Occipital lobe (tissue), 2 donors: ENCODE measurements around the gene IL13. TPM values are rescaled to one million over a fixed set of nuclear protein-coding genes. Genes with fewer than 3 reads are reported as not detected.

Experiments
- DNase-seq: peaks from one replicate; lab custom pipeline; 2025; lab: John Stamatoyannopoulos, UW
- total RNA-seq: library from RNA; depleted of rRNA; stranded (reverse); fragments of >200 nt; gene quantifications from one replicate; pipeline ENCODE4 v1.2.3, GENCODE V29; 2014

Gene IL13
- total RNA-seq, 1 donor from 2014 or later, result not detected

DNA sequence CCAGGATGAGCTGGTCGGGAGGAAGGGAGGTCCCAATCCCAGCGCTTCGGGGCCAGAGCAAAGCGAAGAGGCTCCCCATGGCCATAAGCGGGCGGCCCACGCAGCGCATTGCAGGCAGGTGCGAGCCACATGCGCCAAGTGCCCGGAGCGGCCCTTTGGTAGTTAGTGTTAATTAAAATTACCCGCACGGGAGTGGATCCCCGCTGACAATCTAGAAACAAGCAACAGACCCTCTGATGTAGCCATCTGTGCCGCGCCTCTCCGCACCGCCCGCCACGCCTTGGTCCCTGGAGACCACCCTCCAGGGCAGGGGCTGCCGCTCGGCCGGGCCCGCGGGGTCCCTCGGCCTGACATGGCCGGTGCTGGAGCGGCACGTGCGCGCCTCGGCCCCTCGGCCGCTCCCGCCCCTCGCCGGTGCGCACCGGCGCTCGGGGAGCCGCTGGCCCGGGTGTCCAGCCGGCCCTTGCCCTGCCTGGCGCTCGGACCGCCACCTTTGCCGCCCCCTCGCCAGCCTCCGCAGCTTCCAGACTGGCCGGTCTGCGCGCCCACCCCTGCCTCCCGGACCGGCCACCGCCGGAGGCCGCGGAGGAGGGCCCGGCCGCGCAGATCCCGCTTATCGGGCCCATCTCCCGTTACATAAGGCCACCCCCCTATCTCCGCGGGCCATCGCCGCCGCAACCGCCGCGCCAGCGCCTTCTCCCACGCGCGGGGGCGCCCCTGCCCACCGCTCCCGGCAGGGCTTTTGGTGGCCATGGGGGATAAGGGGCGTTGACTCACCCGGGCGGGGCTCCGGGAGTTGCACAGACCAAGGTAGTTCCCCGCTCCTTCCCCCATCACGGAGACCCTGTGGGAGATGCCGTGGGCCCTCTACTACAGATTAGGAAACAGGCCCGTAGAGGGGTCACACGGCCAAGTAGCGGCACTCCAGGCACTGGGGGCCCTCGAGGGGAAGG is 1.9 kb upstream of the IL13 start:
- DNase-seq, result no peak

DNA sequence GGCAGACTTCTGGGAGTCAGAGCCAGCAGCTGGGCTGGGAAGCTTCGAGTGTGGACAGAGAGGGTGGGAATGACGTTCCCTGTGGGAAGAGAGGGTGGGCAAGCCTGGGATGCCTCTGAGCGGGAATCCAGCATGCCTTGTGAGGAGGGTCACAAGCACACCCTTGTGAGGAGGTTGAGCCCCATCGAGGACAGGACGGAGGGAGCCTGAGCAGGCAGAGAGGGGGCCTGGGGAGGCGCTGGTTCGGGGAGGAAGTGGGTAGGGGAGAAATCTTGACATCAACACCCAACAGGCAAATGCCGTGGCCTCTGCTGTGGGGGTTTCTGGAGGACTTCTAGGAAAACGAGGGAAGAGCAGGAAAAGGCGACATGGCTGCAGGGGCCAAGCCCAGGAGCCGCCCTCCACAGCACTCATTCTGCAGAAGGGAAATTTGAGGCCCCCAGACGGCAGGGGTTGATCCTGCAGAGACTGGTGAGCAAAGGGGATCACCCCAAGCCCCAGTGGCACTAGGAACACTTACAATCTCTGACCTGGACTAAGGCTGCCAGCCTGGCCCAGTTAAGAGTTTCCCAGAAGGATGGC is 1.1 kb upstream of the IL13 start:
- DNase-seq, result no peak

DNA sequence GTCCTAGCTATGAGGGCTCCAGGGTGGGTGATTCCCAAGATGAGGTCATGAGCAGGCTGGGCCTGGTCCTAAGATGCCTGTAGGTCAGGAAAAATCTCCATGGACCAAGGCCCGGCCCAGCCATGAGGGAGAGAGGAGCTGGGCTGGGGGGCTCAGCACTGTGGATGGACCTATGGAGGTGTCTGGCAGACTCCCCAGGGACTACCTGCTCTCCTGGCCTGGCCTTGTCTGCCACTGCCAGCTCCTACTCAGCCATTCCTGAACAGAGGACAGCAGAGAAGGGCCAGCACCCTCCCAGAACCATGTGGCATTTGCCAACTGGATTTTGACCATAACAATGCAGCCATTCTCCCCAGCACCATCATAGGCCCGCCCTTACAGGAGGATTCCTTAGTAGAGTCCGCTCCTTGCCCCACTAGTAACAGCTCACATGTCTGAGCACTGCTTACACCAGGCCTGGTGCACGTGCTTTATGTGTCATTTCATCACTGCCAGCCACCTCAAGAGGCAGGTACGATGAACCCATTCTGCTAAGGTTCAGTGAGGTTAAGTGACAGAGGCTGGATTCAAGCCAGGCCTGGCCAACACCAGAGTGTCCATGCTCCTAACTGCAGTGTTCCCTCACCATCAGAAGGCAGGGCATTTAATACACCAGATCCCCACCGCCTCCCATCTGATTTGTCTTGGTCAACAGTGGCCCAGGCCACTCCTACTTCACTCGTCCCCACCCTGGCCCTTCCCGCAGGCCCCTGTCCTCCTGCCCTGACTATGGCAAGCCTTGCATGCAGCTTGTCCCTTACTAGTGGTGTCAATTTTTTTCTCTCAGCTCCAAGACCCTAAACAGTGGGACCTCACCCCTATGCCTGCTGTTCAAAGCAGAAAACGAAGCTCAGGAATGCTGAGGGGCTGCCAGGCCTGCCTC is 669 bp downstream of the IL13 start:
- DNase-seq, result no peak

DNA sequence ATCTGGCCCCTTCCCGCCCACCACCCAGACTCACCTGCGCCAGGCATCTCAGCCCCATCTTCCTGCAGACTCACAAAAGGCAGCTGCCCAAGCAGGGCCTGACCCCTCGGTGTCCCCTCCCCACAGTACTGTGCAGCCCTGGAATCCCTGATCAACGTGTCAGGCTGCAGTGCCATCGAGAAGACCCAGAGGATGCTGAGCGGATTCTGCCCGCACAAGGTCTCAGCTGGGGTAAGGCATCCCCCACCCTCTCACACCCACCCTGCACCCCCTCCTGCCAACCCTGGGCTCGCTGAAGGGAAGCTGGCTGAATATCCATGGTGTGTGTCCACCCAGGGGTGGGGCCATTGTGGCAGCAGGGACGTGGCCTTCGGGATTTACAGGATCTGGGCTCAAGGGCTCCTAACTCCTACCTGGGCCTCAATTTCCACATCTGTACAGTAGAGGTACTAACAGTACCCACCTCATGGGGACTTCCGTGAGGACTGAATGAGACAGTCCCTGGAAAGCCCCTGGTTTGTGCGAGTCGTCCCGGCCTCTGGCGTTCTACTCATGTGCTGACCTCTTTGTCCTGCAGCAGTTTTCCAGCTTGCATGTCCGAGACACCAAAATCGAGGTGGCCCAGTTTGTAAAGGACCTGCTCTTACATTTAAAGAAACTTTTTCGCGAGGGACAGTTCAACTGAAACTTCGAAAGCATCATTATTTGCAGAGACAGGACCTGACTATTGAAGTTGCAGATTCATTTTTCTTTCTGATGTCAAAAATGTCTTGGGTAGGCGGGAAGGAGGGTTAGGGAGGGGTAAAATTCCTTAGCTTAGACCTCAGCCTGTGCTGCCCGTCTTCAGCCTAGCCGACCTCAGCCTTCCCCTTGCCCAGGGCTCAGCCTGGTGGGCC is 1.9 kb downstream of the IL13 start:
- DNase-seq, result no peak

DNA sequence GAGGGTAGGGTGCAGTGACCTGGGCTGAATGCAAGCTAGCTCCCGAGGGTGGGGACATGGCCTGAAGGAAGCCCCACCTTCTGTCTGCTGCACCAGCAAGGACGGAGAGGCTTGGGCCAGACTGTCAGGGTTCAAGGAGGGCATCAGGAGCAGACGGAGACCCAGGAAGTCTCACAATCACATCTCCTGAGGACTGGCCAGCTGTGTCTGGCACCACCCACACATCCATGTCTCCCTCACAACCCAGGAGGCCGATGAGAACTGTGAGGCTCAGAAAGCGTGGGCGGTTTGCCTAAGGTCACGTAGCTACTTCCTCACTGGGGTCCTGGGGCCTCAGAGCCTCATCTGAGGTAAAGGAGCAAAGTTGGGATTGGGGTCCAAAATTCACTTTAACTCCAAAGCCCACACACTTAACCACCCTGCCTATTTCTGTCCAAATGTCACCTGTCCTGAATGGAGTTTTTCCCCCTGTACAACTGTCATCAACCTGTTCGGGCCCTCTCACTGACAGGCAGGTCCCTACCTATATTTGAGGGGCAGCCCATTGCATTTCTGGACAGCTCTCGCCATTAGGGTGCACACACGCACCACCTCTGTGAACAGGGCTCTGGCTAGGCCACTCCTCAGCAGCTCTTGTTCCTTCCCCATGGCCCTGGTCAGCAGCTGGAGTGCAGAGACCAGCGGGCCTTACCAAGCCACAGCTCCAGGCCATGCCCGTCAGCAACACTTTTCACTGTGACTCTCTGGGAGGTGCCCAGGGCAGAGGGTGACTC is 3.4 kb downstream of the IL13 start:
- DNase-seq, result no peak

DNA sequence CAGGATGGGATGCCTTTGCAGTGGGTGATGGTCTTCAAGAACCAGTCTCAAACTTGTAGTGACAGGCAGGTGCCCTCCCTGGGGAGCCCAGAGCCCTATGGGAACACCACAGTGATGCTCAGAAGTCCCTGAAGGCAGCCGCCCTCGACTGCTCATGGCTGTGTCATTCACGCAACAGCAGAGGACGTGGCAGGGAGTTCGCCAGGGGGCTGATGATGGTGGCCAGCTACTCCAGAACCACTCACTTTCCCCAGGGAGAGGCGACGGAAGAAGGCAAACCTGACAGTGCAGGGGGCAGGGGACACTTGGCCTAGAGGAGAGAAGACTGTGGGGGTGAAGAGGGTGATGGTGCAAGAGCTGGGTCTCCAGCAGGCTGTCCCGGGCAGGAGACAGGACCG is 4.0 kb downstream of the IL13 start:
- DNase-seq, result no peak

DNA sequence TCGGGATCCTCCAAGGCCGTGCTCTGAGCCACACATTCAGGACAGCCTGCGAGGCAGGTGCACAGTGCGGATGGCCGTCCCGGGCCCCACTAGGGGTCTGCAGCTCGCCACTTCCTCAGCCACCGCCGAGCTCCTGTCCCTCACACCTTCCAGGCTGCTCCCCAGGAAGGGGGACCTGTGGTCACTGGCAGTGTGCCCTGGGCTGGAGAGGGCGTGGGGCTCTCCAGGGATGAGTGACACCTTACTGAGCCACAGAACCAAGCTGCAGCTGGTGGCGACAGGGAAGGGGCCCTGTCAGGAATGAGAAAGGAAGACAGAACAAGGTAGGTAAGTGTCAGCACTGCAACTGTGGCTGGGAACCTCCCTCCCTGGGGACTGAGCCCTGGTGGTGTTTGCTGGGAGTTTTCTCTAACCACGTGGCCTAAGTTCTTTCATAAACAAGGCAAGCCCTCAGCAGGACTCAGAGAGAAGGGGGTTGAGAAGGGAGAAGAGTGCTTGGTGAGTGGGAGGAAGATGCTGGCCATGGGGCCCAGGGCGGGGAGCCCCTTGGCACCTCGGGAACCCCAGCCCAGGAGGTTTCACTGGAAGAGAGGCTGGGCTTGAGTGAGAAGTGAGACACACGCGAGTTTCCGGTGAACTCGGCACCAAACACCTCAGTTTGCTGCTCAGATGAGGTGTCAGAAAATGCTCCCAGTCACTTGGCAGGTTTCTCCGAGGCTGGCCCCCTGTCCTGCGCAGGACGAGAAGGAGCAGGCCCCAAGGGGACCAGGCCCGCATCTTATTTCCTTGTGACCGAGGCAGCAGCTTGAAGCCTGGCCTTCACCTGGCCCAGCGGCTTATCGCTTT is 5.2 kb downstream of the IL13 start:
- no peak for DNase-seq

DNA sequence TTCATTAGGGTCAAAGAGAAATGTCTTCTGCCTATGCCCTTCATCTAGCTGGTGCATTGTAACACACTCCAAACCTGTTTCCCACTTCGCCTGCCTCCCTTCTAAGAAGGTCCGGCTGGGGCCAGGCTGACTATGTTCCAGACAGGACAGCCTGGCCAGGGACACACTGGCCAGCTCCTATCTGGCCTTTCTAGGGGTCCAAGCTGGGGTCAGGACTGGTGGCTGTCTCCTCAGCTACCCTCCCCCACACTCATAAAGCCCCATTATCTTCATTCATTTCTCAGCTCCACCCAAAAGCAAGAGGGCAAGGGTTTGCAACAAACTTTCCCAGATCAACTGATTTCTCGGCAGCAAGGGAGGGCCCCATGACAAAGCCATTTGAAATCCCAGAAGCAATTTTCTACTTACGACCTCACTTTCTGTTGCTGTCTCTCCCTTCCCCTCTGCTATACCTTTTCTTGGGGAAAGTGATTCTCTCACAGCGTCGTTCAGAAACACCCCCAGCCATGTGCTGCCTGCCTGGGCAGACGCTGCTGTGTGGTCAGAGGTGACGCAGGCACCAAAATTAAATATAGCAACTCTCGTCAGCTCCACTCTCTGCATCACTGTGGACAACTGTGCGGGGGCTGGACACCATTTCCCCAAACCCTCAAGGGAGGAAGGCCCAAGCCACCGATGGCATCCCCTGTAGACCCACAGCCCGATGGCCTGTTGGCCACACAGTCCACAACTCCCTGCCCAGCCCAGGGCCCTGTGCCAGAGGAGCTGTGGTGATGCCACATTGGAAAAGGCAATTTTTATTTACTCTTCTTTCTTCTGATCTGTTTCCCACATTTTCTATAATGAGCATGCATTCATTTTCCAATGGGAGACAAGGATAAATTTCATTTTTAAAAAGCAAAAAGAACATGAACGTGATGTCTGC is 6.1 kb downstream of the IL13 start:
- no peak for DNase-seq

DNA sequence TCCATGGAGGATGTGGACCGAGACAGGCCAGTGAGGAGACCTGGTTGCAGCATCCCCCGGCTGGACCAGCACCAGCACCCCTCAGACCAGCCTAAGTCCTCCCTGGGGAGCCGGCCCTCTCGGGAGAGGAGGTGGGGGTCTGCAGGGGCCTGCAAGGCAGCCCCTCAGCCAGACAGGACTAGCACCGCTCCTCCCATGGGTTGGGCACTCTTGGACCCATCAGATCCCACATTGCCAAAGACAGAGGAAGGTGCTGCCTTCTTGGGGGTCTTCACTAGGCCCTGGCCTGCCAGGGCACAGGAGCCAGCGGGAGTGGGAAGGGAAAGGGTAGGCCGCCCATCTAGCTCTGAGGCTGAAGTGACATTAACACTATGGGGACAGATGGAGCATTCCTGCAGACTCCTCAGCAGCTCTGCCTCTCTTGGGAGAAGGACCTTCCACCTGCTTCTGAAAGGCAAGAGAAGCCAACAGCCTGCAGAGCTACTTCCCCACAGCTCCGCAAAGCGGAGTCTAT is 6.8 kb downstream of the IL13 start:
- no peak for DNase-seq

DNA sequence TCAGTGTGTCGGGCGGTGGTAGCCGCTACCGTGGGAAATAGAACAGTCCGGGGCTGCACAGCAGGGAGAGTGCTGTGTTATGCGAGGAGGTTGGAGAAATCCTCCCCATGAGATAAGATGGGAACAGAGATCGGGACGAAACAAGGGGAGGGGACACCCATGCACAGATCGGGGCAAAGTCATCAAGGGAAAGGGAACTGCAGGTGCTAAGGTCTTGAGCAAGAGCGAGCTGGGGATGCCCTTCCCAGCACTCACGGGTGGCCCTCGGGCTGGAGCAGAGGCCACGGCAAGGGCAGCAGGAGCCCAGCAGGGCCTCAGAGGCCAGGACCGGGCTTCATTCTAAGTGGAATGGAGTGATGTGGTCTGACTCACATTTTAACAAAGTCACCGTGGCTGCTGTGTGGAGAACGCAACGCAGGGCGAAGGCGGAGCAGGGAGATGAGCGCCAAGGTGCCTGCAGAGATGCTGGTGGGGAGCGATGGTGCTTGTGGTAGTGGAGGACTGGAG is 7.7 kb downstream of the IL13 start:
- no peak for DNase-seq

DNA sequence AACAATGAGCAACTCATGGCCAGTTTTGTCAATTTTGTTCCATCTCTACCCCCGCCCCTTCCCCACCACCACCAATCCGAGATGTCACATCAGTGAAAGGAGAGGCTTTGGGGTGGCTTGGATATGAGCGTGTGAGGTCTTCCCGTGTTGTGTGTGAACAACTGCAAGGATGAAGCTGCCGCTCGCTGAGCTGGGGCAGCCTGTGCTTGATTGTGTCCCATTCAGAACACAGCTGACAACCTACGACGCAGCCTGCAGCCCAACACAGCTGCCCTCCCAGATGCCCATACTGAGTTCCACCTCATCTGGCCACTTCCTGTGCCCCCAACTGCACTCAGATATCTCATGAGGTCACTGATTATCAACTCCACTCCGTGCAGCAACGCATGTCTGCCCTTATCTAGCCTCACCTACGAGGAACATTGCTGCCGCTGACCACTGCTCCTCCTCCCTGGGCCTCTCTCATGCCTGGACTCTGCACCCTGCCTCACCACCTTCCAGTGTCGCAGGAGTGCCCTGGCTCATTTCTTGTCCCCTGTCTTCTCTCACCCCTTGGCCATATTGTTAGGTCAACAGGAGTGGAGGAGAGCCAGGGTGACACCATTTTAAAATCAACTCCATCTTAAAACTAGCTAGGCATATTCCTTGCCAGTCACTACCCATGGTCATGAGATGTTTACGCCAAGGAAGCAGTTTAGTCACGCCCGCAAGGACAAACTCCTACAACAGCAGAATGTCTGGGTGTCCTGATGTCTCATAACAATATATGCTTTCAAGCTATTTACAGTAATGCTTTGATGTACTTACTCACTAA is 8.5 kb downstream of the IL13 start:
- no peak for DNase-seq

DNA sequence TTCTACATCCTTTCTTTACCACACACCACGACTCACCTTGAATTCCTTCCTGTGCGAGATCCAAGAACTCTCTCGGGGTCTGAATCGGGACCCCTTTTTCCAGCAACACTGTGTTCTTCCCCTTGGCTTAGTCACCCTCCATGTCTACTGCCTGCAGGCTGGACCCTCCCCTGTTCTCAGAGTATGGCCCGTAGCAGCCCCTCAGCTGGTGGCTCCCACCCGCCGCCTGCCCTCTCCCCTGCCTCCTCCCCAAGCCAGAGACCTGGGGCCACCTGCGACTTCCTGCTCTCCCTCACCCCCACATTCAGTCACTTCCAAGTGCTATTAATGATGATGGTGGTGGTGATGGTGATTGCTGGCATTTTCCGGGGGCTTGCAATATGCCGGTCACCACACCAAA is 9.3 kb downstream of the IL13 start:
- DNase-seq, result no peak

DNA sequence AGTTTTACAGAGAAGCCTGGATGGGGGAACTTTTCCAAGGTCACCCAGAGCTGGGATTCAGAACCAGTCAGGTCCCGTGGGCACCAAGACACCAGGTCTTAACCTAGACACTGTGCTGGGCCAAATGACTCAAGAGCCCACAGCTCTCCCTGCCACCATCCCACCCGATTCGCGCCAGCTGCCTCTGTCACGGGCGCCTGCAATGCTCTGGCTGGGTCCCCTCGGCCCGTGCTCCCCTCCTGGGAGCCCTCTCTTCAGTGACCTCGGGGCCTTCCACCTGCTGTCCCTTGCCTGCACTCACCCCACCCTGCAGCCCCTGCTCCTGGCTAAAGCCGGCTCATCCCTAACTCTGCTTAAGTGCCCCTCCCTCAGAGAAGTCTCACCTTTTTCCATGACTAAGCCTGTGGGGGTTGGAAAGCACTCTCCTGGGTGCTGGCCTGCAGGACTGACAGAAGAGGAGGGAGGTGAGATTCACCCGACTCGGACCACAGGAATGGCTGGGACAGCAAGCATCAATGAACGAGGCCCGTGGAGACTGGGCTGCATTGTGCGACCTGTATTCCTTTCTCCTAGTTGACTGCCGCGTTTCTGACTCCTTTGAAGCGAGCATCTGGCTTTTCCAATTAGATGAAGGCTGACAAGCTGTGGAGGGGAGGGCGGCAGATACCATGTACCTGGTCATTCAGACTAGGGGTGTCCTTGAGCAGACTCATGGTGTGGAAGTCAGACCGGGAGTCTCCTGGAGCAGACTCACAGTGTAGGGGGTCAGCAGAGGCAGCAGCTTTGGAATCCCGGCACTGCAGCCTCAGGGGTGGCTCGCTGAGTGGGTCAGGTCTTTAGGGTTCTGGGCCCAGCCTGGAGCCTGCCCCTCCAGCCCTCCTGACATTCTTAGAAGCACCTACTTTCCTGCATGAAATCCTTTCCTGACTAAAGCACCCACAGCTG is 10.1 kb downstream of the IL13 start:
- no peak for DNase-seq

DNA sequence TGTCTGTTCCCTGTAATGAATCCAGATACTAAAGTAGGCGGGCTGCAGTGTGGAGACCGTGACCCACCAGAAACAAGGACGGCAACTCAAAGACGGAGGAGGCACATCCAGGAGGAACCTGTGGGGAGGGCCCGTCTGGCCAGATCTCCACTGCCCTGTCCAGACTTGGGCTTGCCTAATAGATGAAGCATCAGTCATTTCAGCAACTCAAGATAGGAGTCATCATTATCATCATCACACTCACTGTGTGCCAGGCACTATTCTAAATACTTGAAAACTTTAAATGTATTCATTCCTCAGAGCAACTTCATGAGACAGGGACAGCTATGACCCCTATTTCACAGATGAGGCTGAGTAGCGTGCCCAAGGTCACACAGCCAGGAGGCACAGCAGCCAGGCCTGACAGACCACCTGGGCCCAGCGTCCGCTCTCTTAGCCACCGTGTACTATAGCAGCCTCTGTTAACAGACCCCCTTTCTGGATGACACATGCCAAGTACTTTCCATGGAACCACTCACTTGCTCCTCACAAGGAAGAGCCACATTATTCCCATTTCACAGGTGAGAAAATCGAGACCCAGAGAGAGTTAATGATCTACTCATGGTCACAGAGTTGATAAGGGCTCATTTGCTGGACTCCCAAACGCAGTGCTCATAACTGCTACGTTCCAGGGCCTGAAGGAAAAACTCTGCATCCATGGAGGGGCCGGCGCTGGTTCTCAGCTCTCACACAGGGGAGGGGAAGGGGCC is 10.9 kb downstream of the IL13 start:
- no peak for DNase-seq

DNA sequence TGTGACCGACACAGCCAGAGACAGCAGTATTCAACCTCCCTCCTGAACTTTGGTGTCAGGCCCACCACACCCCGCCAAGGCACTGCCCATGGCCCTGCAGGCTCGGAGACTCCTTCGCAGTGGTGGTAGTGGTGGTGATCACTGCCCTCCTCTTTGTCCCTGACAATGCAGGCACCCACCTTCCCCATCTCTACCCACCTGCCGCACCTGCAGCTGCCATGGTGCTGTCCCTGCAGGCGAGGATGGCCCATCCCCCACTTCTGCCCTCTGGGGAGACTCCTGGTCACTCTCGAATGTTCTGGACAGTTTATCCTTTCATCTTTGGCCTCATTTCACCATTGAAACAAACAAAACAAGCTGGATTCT is 11.5 kb downstream of the IL13 start:
- DNase-seq, result no peak
